DOHH2 (cell line): ENCODE data around the gene LRRC37A3.
"Not testable (repeated sequence)": the region's sequence is repeated elsewhere in the genome, so short reads cannot be mapped to it uniquely, and the experiment has no call there.

Source experiments
- EZH2phosphoT487 ChIP-seq: fragments of 200-600 bp; sonication (generic); IDR thresholded peaks from 2 replicates; pipeline ENCODE4 v1.6.1; 2017; ENCODE audit warnings: borderline replicate concordance, mild to moderate bottlenecking, antibody characterized with exemption, low read length, moderate library complexity, mixed read lengths
- TF ChIP-seq, protein P1 (sequence below): fragments of 200-600 bp; sonication (generic); IDR thresholded peaks from one replicate; pipeline ENCODE4 v1.5.1; 2014; ENCODE audit warnings: antibody characterized with exemption, mild to moderate bottlenecking, low read depth, low read length; ENCODE audit not compliant: poor library complexity, severe bottlenecking

DNA sequence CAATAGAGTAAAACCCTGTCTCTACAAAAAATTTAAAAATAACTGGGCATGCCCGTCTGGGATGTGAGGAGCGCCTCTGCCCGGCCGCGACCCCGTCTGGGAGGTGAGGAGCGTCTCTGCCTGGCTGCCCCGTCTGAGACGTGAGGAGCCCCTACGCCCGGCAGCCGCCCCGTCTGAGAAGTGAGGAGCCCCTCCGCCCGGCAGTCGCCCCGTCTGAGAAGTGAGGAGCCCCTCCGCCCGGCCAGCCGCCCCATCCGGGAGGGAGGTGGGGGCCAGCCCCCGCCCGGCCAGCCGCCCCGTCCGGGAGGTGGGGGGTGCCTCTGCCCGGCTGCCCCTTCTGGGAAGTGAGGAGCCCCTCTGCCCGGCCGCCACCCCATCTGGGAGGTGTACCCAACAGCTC lies 45.1 kb downstream of the LRRC37A3 start:
- TF ChIP-seq, protein P1, sequence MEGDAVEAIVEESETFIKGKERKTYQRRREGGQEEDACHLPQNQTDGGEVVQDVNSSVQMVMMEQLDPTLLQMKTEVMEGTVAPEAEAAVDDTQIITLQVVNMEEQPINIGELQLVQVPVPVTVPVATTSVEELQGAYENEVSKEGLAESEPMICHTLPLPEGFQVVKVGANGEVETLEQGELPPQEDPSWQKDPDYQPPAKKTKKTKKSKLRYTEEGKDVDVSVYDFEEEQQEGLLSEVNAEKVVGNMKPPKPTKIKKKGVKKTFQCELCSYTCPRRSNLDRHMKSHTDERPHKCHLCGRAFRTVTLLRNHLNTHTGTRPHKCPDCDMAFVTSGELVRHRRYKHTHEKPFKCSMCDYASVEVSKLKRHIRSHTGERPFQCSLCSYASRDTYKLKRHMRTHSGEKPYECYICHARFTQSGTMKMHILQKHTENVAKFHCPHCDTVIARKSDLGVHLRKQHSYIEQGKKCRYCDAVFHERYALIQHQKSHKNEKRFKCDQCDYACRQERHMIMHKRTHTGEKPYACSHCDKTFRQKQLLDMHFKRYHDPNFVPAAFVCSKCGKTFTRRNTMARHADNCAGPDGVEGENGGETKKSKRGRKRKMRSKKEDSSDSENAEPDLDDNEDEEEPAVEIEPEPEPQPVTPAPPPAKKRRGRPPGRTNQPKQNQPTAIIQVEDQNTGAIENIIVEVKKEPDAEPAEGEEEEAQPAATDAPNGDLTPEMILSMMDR, result not testable (repeated sequence)
- TF ChIP-seq EZH2phosphoT487, result not testable (repeated sequence)
